K562 (cell line): ENCODE measurements around the gene WDR20. TPM values are rescaled to one million over a fixed set of nuclear protein-coding genes. Genes with fewer than 3 reads are reported as not detected.

Experiments used
- ATAC-seq: fragments of 200-7000 bp; cut with Tn5 transposase; 3 replicates; pipeline ENCODE4 v1.9.1; 2020; ENCODE audit warnings: moderate library complexity
- BruUV-seq: library from RNA; stranded (reverse); fragments of 400-500 nt; replicated peaks from 2 replicates; lab custom pipeline; 2021; lab: Mats Ljungman, UMichigan
- CTCF ChIA-PET: fragments of 300-600 bp; formaldehyde crosslinking; extraction: SDS; loops from one replicate; lab custom pipeline; 2021; ENCODE audit warnings: low intra/inter-chr PET ratio; lab: Yijun Ruan, JAX
- POLR2A ChIA-PET: fragments of 300-600, 350-650 bp; sonication (Branson Sonifier 250); formaldehyde crosslinking; extraction: SDS; loops from one replicate; lab custom pipeline; 2021; ENCODE audit warnings: antibody characterized with exemption, inconsistent platforms; lab: Yijun Ruan, JAX
- DNase-seq, 4 experiments: peaks; one replicate each; pipeline versions ENCODE4 v3.0.0 to v3.0.0-alpha.2; 2011 to 2018; ENCODE audit warnings: low spot score in 3 of 4, mixed read lengths in 3 of 4; ENCODE audit errors: extremely low read depth in 1 of 4
- FAIRE-seq: peaks from 2 replicates; lab custom pipeline; 2011; peaks lifted over from hg19 to GRCh38; lab: Jason Lieb, UNC
- H2AFZ ChIP-seq: 2 replicates; pipeline ENCODE4 v1.6.0; 2011; ENCODE audit warnings: low read depth, low read length, control low read depth, inconsistent platforms
- H3K27ac ChIP-seq: fragments of 200-600 bp; 3 replicates; pipeline ENCODE4 v1.8.0; 2011; ENCODE audit warnings: low read depth, mild to moderate bottlenecking, control low read depth, inconsistent platforms, low read length, moderate library complexity, mixed read lengths; ENCODE audit errors: extremely low read depth
- H3K27me3 ChIP-seq, 2 experiments: fragments of 300-600 bp in 1 of 2; 2 replicates in 1 of 2; 3 replicates in 1 of 2; pipeline versions ENCODE4 v1.6.0 to v1.8.0; 2011; ENCODE audit warnings: inconsistent platforms in 2 of 2, low read length in 2 of 2, mild to moderate bottlenecking in 1 of 2, mixed read lengths in 1 of 2, moderate library complexity in 1 of 2; ENCODE audit not compliant: control insufficient read depth in 2 of 2, insufficient read depth in 2 of 2
- H3K36me3 ChIP-seq: fragments of 300-600 bp; 3 replicates; pipeline ENCODE4 v1.8.0; 2011; ENCODE audit warnings: mild to moderate bottlenecking, low read length, inconsistent platforms; ENCODE audit not compliant: control insufficient read depth, insufficient read depth
- H3K4me1 ChIP-seq, 2 experiments: fragments of 200-600 bp in 1 of 2; replicated peaks in 1 of 2; 2 replicates in 1 of 2; 3 replicates in 1 of 2; pipeline versions ENCODE4 v1.5.1 to v1.8.0; 2011; ENCODE audit warnings: inconsistent platforms in 2 of 2, low read length in 2 of 2, mild to moderate bottlenecking in 1 of 2, mixed read lengths in 1 of 2, moderate library complexity in 1 of 2; ENCODE audit not compliant: control insufficient read depth in 2 of 2, insufficient read depth in 2 of 2
- H3K4me2 ChIP-seq: 2 replicates; pipeline ENCODE4 v1.6.1; 2011; ENCODE audit warnings: low read length, control low read depth, inconsistent platforms, mixed read lengths; ENCODE audit not compliant: insufficient read depth
- H3K4me3 ChIP-seq: fragments of 200-600 bp; sonication (generic), shearing (Covaris generic); 2 replicates; pipeline ENCODE4 v1.5.1; 2016; ENCODE audit warnings: control low read depth, inconsistent platforms
- H3K79me2 ChIP-seq: fragments of 200-600 bp; 3 replicates; pipeline ENCODE4 v1.8.0; 2011; ENCODE audit warnings: low read length, inconsistent platforms; ENCODE audit not compliant: control insufficient read depth, insufficient read depth
- H3K9ac ChIP-seq, 2 experiments: 2 replicates each; pipeline versions ENCODE4 v1.6.0 to v1.6.1; 2011; ENCODE audit warnings: low read depth in 2 of 2, low read length in 2 of 2, control low read depth in 1 of 2, inconsistent platforms in 1 of 2, mild to moderate bottlenecking in 1 of 2, mixed read lengths in 1 of 2; ENCODE audit not compliant: insufficient read depth in 1 of 2
- H3K9me1 ChIP-seq: one replicate; pipeline ENCODE4 v1.6.0; 2011; ENCODE audit warnings: inconsistent platforms, mild to moderate bottlenecking, low read length, moderate library complexity; ENCODE audit not compliant: control insufficient read depth, insufficient read depth
- H3K9me3 ChIP-seq: replicated peaks from 2 replicates; pipeline ENCODE4 v1.5.1; 2011; ENCODE audit warnings: low read depth, low read length, inconsistent platforms; ENCODE audit not compliant: control insufficient read depth, insufficient read depth
- H4K20me1 ChIP-seq: replicated peaks from 2 replicates; pipeline ENCODE4 v1.6.1; 2011; ENCODE audit warnings: low read length, inconsistent platforms, mixed read lengths; ENCODE audit not compliant: control insufficient read depth, insufficient read depth
- CCAR2 ChIP-seq: fragments of 200-400 bp; formaldehyde crosslinking; IDR thresholded peaks from 2 replicates; pipeline ENCODE4 v1.6.1; 2017; ENCODE audit warnings: mild to moderate bottlenecking, low read depth, low read length
- GABPB1 ChIP-seq: sonication (generic); formaldehyde crosslinking; IDR thresholded peaks from 2 replicates; pipeline ENCODE4 v1.8.0; 2022; ENCODE audit warnings: mild to moderate bottlenecking, missing genetic modification reagents
- KLF16 ChIP-seq: IDR thresholded peaks from 2 replicates; pipeline ENCODE4 v1.6.1; 2016; ENCODE audit warnings: antibody characterized with exemption
- MTA3 ChIP-seq: fragments of 450-650 bp; formaldehyde crosslinking; IDR thresholded peaks from 2 replicates; pipeline ENCODE4 v1.6.1; 2017; ENCODE audit warnings: mild to moderate bottlenecking, borderline replicate concordance
- NFXL1 ChIP-seq: fragments of 450-650 bp; formaldehyde crosslinking; IDR thresholded peaks from 2 replicates; pipeline ENCODE4 v1.4.0; 2021; ENCODE audit warnings: mild to moderate bottlenecking
- PRMT5 ChIP-seq: sonication (generic); formaldehyde crosslinking; IDR thresholded peaks from 2 replicates; pipeline ENCODE4 v1.5.0; 2020; ENCODE audit warnings: missing genetic modification reagents
- RAD21 ChIP-seq, 2 experiments: fragments of 250-450 bp in 1 of 2; fragments of 450-650 bp in 1 of 2; sonication (Bioruptor Pico) in 1 of 2; formaldehyde crosslinking in 1 of 2; IDR thresholded peaks in 1 of 2; conservative IDR thresholded peaks in 1 of 2; 2 replicates each; pipeline versions ENCODE4 v1.4.0 to v1.8.0; 2020 to 2022; ENCODE audit warnings: mild to moderate bottlenecking in 2 of 2, moderate library complexity in 1 of 2
- SMAD3 ChIP-seq: fragments of 450-650 bp; formaldehyde crosslinking; conservative IDR thresholded peaks from 2 replicates; pipeline ENCODE4 v1.4.0; 2020; ENCODE audit warnings: mild to moderate bottlenecking
- SUPT5H ChIP-seq: fragments of 450-650 bp; IDR thresholded peaks from 2 replicates; pipeline ENCODE4 v1.6.1; 2016
- ZBTB17 ChIP-seq: fragments of 450-650 bp; formaldehyde crosslinking; IDR thresholded peaks from 2 replicates; pipeline ENCODE4 v1.4.0; 2020; ENCODE audit warnings: mild to moderate bottlenecking
- ZC3H4 ChIP-seq: sonication (generic); formaldehyde crosslinking; IDR thresholded peaks from 2 replicates; pipeline ENCODE4 v1.9.0; 2021; ENCODE audit warnings: missing genetic modification reagents, borderline replicate concordance
- ZNF143 ChIP-seq: sonication (generic); formaldehyde crosslinking; IDR thresholded peaks from 2 replicates; pipeline ENCODE4 v1.9.0; 2022; ENCODE audit warnings: mild to moderate bottlenecking, missing genetic modification reagents
- ZNF436 ChIP-seq: fragments of 250-450, 450-650 bp; sonication (Bioruptor Pico); formaldehyde crosslinking; IDR thresholded peaks from 2 replicates; pipeline ENCODE4 v1.7.0; 2020; ENCODE audit warnings: mild to moderate bottlenecking
- WGBS: fragments of 100-300 bp; shearing (Covaris generic); methylation state at CpG from one replicate; pipeline ENCODE4 v1.1.6; 2016; ENCODE audit warnings: low coverage, mixed read lengths; ENCODE audit not compliant: insufficient coverage; ENCODE audit errors: missing lambda C conversion rate; 5-methylcytosine and 5-hydroxymethylcytosine counted together
- in situ Hi-C: fragments of 300-500 bp; cut with MboI; formaldehyde crosslinking; loops from 4 replicates; pipeline ENCODE4 v1.15.0; 2018; ENCODE audit warnings: inconsistent platforms, mixed read lengths
- intact Hi-C: fragments of 100-400 bp; cut with micrococcal nuclease; formaldehyde crosslinking; loops from 2 replicates; pipeline ENCODE4 v1.14.2; 2022
- polyA plus RNA-seq, 8 experiments: library from polyadenylated mRNA; depleted of rRNA in 4 of 8; stranded (reverse) in 5 of 8; unstranded in 3 of 8; fragments of >200 nt; fragmentation: Nextera tagmentation in 2 of 8; fragmentation: Illumina TruSeq in 1 of 8; extraction: Ambion mirVana in 2 of 8; extraction: Trizol in 1 of 8; gene quantifications; 2 replicates each; pipeline versions ENCODE4 v1.2.1 to v1.2.3, GENCODE V29; 2011 to 2014; ENCODE audit warnings: inconsistent platforms in 1 of 8, missing spikeins in 1 of 8
- total RNA-seq, 7 experiments: library from RNA; depleted of rRNA in 6 of 7; stranded (reverse); fragments of >200 nt in 6 of 7; fragmentation: Illumina TruSeq in 2 of 7; extraction: Trizol in 2 of 7; gene quantifications; 2 replicates each; pipeline versions ENCODE4 v1.2.1 to v1.2.3, GENCODE V29; 2011 to 2021; ENCODE audit warnings: low replicate concordance in 1 of 7
- TF ChIP-seq, protein P1 (sequence below): sonication (generic); formaldehyde crosslinking; IDR thresholded peaks from 2 replicates; pipeline ENCODE4 v1.8.0; 2022; ENCODE audit warnings: missing genetic modification reagents, mild to moderate bottlenecking, borderline replicate concordance
- TF ChIP-seq, protein P2 (sequence below): fragments of 250-450 bp; sonication (Bioruptor Pico); IDR thresholded peaks from 2 replicates; pipeline ENCODE4 v1.4.0; 2020; ENCODE audit warnings: mild to moderate bottlenecking, moderate library complexity
- TF ChIP-seq, protein P3 (sequence below): fragments of 250-450 bp; sonication (Bioruptor Pico); IDR thresholded peaks from 2 replicates; pipeline ENCODE4 v1.8.0; 2021; ENCODE audit warnings: moderate library complexity, mild to moderate bottlenecking, inconsistent platforms

Gene WDR20
- total and polyA plus RNA-seq, 9 of the 15 experiments (the other 6 are each of a cell fraction or from before 2014, with no cell fraction given), result 7.0 to 15.3 (median 11.8) TPM

GRCh38 chr14:102162487-102162886, 22.8 kb downstream of the WDR20 start (continued):
- TF ChIP-seq, protein P1, sequence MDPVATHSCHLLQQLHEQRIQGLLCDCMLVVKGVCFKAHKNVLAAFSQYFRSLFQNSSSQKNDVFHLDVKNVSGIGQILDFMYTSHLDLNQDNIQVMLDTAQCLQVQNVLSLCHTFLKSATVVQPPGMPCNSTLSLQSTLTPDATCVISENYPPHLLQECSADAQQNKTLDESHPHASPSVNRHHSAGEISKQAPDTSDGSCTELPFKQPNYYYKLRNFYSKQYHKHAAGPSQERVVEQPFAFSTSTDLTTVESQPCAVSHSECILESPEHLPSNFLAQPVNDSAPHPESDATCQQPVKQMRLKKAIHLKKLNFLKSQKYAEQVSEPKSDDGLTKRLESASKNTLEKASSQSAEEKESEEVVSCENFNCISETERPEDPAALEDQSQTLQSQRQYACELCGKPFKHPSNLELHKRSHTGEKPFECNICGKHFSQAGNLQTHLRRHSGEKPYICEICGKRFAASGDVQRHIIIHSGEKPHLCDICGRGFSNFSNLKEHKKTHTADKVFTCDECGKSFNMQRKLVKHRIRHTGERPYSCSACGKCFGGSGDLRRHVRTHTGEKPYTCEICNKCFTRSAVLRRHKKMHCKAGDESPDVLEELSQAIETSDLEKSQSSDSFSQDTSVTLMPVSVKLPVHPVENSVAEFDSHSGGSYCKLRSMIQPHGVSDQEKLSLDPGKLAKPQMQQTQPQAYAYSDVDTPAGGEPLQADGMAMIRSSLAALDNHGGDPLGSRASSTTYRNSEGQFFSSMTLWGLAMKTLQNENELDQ, result no peak
- TF ChIP-seq, protein P2, sequence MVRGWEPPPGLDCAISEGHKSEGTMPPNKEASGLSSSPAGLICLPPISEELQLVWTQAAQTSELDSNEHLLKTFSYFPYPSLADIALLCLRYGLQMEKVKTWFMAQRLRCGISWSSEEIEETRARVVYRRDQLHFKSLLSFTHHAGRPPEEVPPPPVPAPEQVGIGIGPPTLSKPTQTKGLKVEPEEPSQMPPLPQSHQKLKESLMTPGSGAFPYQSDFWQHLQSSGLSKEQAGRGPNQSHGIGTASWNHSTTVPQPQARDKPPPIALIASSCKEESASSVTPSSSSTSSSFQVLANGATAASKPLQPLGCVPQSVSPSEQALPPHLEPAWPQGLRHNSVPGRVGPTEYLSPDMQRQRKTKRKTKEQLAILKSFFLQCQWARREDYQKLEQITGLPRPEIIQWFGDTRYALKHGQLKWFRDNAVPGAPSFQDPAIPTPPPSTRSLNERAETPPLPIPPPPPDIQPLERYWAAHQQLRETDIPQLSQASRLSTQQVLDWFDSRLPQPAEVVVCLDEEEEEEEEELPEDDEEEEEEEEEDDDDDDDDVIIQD (CRISPR knock-in tag), result no peak
- TF ChIP-seq GABPB1 (CRISPR knock-in tag) (no peak), CCAR2 (no peak)

DNA sequence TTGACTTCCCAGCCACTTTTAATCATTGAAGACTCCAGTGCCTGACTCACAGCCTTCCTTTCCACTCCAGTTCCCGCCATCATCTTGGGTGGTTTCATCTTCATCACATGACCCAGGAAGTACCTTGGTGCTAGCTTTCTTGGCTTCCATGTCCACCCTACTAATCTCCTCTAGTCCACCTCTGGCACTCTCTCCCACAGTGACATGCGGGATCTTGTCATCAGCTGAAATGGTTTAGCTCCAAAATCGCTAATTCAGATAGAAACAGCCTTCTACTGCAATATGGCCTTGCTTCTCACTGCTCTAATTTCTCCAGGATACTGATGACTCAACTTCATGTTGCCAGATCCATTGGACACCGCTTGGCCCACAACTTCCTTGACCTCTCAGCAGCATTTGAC, 24.5 kb downstream of the WDR20 start:
- Histone ChIP-seq H3K4me3 (no peak overlapping the region), H3K9me3 (no peaks in the 10 kb centered on the region), H3K27me3 (no peaks in the 10 kb centered on the region), H3K36me3 (peaks cover 4% of the 10 kb centered on the region), H3K9me1 (peaks cover 3% of the 10 kb centered on the region), H3K27ac (no peak overlapping the region), H3K4me2 (no peak overlapping the region), H4K20me1 (peaks cover 14% of the 10 kb centered on the region; the same call in 1 of the 2 replicates), H3K79me2 (peaks cover 75% of the 10 kb centered on the region), H3K4me1 (peaks cover 0 to 17% of the 10 kb centered on the region in 2 experiments; a peak in 3 of 5 replicates), H3K9ac (no peak overlapping the region), H2AFZ (no peak overlapping the region)
- in situ Hi-C loops (no loop called here), intact Hi-C loops (no loop called here)
- POLR2A ChIA-PET, result interaction anchor here (0.6 to 1.6 kb wide), 2 partner anchors 21 to 82 kb away, joined by 3 read pairs; no protein-coding TSS in a partner anchor
- ATAC-seq (peak; percentile 71), DNase-seq (peak in 1 of 4 experiments; percentile 14), FAIRE-seq (peak; percentile 15)
- no TSS peak for BruUV-seq
- WGBS, result 42% methylated on average over 3 of the region's 4 CpGs
- CTCF ChIA-PET, result no interaction called here
- no peak for TF ChIP-seq KLF16
- no peak for TF ChIP-seq MTA3
- TF ChIP-seq, protein P3, sequence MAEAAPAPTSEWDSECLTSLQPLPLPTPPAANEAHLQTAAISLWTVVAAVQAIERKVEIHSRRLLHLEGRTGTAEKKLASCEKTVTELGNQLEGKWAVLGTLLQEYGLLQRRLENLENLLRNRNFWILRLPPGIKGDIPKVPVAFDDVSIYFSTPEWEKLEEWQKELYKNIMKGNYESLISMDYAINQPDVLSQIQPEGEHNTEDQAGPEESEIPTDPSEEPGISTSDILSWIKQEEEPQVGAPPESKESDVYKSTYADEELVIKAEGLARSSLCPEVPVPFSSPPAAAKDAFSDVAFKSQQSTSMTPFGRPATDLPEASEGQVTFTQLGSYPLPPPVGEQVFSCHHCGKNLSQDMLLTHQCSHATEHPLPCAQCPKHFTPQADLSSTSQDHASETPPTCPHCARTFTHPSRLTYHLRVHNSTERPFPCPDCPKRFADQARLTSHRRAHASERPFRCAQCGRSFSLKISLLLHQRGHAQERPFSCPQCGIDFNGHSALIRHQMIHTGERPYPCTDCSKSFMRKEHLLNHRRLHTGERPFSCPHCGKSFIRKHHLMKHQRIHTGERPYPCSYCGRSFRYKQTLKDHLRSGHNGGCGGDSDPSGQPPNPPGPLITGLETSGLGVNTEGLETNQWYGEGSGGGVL, result no peak
- no peak for TF ChIP-seq NFXL1 (CRISPR knock-in tag)
- no peak for TF ChIP-seq SUPT5H
- TF ChIP-seq ZC3H4 (CRISPR knock-in tag), result no peak
- no peak for TF ChIP-seq RAD21 (CRISPR knock-in tag; conservative IDR thresholded peaks at IDR 0.05 in 1 of 2, IDR thresholded peaks at IDR 0.05 in 1 of 2)
- no peak for TF ChIP-seq ZBTB17
- TF ChIP-seq ZNF143 (CRISPR knock-in tag), result no peak
- TF ChIP-seq SMAD3 (CRISPR knock-in tag), result no peak
- no peak for TF ChIP-seq PRMT5 (CRISPR knock-in tag)
- no peak for TF ChIP-seq ZNF436
